ENCODE results near the gene RNF31.

DNA sequence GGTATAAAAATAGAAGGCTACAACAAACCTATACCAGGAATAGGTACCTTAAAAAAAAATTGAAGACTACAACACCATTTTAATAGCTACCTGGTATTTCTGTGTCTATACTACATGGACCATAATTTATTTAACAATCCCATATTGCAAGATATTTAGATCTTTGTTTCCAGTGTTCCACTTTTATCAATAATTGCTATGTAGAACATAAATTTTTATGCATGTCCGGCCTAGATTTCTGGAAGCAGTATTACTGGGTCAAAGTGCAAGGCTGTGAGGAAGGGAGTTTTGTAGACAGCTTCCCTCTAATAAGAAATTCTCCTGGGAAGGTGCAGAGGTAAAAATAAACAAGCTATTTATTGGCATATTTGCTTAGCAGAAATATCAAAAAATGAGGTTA is 36.8 kb upstream of the RNF31 start:
- TF ChIP-seq CTCF (IDR thresholded peaks at IDR 0.05; ENCODE audit: poor library complexity, severe bottlenecking) (no peak), REST (IDR thresholded peaks at IDR 0.05; ENCODE audit: borderline replicate concordance) (no peak), EZH2 (IDR thresholded peaks at IDR 0.05; ENCODE audit: borderline replicate concordance, insufficient read depth, low read length, poor library complexity, severe bottlenecking) (no peak), EP300 (conservative IDR thresholded peaks at IDR 0.05; ENCODE audit: poor library complexity, severe bottlenecking) (no peak), POLR2AphosphoS5 (IDR thresholded peaks at IDR 0.05) (no peak), RAD21 (conservative IDR thresholded peaks at IDR 0.05) (no peak), TAF1 (IDR thresholded peaks at IDR 0.05; ENCODE audit: low read depth) (no peak), SMC3 (conservative IDR thresholded peaks at IDR 0.05; ENCODE audit: poor library complexity) (no peak)

Measured in neural cell (in vitro differentiated cells).